Upper lobe of right lung (tissue), 1 donor: Measurements from ENCODE around the gene BASP1. TPM values are rescaled to one million over a fixed set of nuclear protein-coding genes. Genes with fewer than 3 reads are reported as not detected.

Experiments
- ATAC-seq: fragments of 200-7000 bp; cut with Tn5 transposase; one replicate; pipeline ENCODE4 v1.9.1; 2020; ENCODE audit warnings: mild to moderate bottlenecking, moderate library complexity
- DNase-seq: peaks from one replicate; pipeline ENCODE4 v3.0.0-alpha.2; 2020
- H3K27ac ChIP-seq: fragments of 200-600 bp; one replicate; pipeline ENCODE4 v1.8.0; 2022
- H3K27me3 ChIP-seq: fragments of 200-600 bp; one replicate; pipeline ENCODE4 v1.8.0; 2022; ENCODE audit warnings: mild to moderate bottlenecking
- H3K36me3 ChIP-seq: fragments of 200-600 bp; one replicate; pipeline ENCODE4 v1.8.0; 2022
- H3K4me1 ChIP-seq: fragments of 200-600 bp; one replicate; pipeline ENCODE4 v1.8.0; 2022
- H3K4me3 ChIP-seq: fragments of 200-600 bp; one replicate; pipeline ENCODE4 v1.8.0; 2022; ENCODE audit warnings: mild to moderate bottlenecking
- H3K9me3 ChIP-seq: fragments of 200-600 bp; one replicate; pipeline ENCODE4 v1.8.0; 2022
- intact Hi-C: fragments of 100-400 bp; cut with DNase I; formaldehyde crosslinking; loops from one replicate; pipeline ENCODE4 v1.11.0; 2022
- total RNA-seq: library from RNA; stranded (reverse); fragmentation: NEBNext Ultra II Directional; extraction: Animal tissue kit (Norgen Biotek cat#: 25700); gene quantifications from one replicate; pipeline ENCODE4 v1.2.1, GENCODE V29; 2021
- TF ChIP-seq, protein P1 (sequence below): fragments of 200-600 bp; IDR thresholded peaks from one replicate; pipeline ENCODE4 v1.8.0; 2022; ENCODE audit warnings: antibody characterized with exemption
- donor health status: DM: no; HTN: yes; CAD: no; lungs with severe emphysema.

BASP1 gene
- total RNA-seq, 1 donor from 2014 or later = 31.1 TPM

DNA sequence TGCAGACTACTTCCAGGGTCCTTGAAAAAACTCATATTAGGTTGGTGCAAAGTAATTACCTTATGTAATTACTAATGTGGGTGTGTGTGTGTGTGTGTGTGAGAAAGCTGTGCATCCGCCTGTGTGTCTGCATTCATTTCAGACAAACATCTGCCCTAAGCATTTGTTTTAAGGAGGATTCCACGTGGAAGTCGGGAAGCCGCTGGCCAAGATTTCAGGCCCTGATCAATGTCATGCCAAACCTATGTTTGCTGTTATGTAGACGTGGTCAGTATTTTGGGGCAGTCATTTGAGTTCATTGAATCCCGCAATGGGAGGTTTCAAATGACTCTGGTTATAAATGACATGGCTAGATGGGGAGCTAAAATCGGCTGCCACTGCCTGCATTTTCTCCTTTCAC, 33.6 kb upstream of the BASP1 start:
- no peaks in the 10 kb centered on the region for H3K36me3 ChIP-seq
- TF ChIP-seq, protein P1, sequence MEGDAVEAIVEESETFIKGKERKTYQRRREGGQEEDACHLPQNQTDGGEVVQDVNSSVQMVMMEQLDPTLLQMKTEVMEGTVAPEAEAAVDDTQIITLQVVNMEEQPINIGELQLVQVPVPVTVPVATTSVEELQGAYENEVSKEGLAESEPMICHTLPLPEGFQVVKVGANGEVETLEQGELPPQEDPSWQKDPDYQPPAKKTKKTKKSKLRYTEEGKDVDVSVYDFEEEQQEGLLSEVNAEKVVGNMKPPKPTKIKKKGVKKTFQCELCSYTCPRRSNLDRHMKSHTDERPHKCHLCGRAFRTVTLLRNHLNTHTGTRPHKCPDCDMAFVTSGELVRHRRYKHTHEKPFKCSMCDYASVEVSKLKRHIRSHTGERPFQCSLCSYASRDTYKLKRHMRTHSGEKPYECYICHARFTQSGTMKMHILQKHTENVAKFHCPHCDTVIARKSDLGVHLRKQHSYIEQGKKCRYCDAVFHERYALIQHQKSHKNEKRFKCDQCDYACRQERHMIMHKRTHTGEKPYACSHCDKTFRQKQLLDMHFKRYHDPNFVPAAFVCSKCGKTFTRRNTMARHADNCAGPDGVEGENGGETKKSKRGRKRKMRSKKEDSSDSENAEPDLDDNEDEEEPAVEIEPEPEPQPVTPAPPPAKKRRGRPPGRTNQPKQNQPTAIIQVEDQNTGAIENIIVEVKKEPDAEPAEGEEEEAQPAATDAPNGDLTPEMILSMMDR = no peak
- H3K9me3 ChIP-seq = no peaks in the 10 kb centered on the region
- H3K27me3 ChIP-seq = no peaks in the 10 kb centered on the region
- intact Hi-C loops = no loop called here
- DNase-seq = no peak
- ATAC-seq = no peak
- peak overlapping the region; percentile 38 for H3K27ac ChIP-seq
- H3K4me3 ChIP-seq = no peak overlapping the region
- peaks cover 15% of the 10 kb centered on the region for H3K4me1 ChIP-seq

DNA sequence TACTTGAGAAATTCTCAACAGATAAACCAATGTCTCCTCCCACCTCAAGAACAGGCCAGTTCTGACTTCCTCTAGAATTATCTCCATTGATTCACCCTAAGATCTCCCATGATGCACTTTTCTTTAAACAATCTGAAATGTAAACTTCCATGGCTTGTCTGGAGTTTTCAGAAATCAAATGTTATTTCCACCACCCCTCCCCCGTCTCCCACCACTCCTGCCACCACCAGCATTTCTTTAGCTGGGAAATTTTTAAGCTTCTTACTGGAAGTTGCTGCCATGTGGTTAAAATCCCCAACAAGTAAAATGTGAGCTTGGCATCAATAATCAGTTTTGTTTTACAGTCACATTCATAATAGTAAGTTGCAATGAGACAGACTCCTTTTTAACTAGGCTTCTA, 32.8 kb upstream of the BASP1 start:
- Histone ChIP-seq H3K27ac (peak overlapping the region; percentile 38), H3K9me3 (no peaks in the 10 kb centered on the region), H3K36me3 (no peaks in the 10 kb centered on the region), H3K27me3 (no peaks in the 10 kb centered on the region), H3K4me3 (no peak overlapping the region), H3K4me1 (peaks cover 15% of the 10 kb centered on the region)
- intact Hi-C loops = no loop called here
- no peak for DNase-seq
- no peak for ATAC-seq
- TF ChIP-seq, protein P1 = no peak

GRCh38 chr5:17185349-17185748, 32.1 kb upstream of the BASP1 start:
- H3K27me3 ChIP-seq = no peaks in the 10 kb centered on the region
- no peaks in the 10 kb centered on the region for H3K36me3 ChIP-seq
- no peak overlapping the region for H3K27ac ChIP-seq
- no peak overlapping the region for H3K4me3 ChIP-seq
- H3K9me3 ChIP-seq = no peaks in the 10 kb centered on the region
- DNase-seq (no peak), ATAC-seq (no peak)
- TF ChIP-seq, protein P1 = no peak
- intact Hi-C loops = no loop called here
- peaks cover 21% of the 10 kb centered on the region for H3K4me1 ChIP-seq

DNA sequence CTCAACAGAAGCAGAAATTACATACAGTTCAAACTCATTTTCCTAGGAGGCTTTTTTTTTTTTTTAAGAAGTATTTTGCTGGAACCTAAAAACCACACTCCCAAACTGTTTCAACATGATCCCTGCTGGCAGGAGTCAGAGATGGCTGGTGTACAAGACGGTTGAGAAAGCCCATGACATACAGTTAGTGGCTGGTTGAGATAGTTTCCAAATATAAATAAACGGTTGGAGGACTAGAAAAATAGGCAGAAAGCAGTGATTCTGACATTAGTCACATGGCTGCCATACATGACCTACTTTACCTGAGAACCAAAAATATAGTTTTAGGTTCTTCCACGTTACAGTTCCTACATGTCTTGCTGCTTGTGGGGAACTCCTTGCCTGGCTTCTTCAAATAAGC, 31.7 kb upstream of the BASP1 start:
- Histone ChIP-seq H3K27me3 (no peaks in the 10 kb centered on the region), H3K4me1 (peaks cover 21% of the 10 kb centered on the region), H3K36me3 (no peaks in the 10 kb centered on the region), H3K4me3 (no peak overlapping the region), H3K27ac (peak overlapping the region; percentile 43), H3K9me3 (no peaks in the 10 kb centered on the region)
- TF ChIP-seq, protein P1 = no peak
- no peak for DNase-seq
- no peak for ATAC-seq
- intact Hi-C loops = no loop called here

- H3K27me3 ChIP-seq = no peaks in the 10 kb centered on the region
- ATAC-seq = no peak
- no peak overlapping the region for H3K4me3 ChIP-seq
- no peaks in the 10 kb centered on the region for H3K36me3 ChIP-seq
- H3K9me3 ChIP-seq = no peaks in the 10 kb centered on the region
- H3K27ac ChIP-seq = peak overlapping the region; percentile 43
- peaks cover 21% of the 10 kb centered on the region for H3K4me1 ChIP-seq
- TF ChIP-seq, protein P1 = no peak
- intact Hi-C loops = no loop called here
- no peak for DNase-seq
These were observed 31.2 kb upstream of the BASP1 start for GRCh38 chr5:17186256-17186655.

- DNase-seq (no peak), ATAC-seq (no peak)
- intact Hi-C loops = no loop called here
- Histone ChIP-seq H3K27me3 (no peaks in the 10 kb centered on the region), H3K27ac (peak overlapping the region; percentile 26), H3K4me3 (no peak overlapping the region), H3K4me1 (peaks cover 21% of the 10 kb centered on the region), H3K9me3 (no peaks in the 10 kb centered on the region), H3K36me3 (no peaks in the 10 kb centered on the region)
- TF ChIP-seq, protein P1 = no peak
These were observed 30.2 kb upstream of the BASP1 start for GRCh38 chr5:17187011-17187785.
